NCI-H128 (cell line): Measurements from ENCODE around the gene OGFOD2.
A peak's percentile ranks its signal among the peaks of the same experiment; 100 is the strongest.

Experiments used
- DNase-seq: peaks from one replicate; lab custom pipeline; 2025; ENCODE audit not compliant: unreplicated experiment; lab: John Stamatoyannopoulos, UW

Gene OGFOD2

GRCh38 chr12:122951406-122951805 lies 23.6 kb upstream of the OGFOD2 start:
- no peak for DNase-seq

- DNase-seq, result peak; percentile 19
Observed at GRCh38 chr12:122951979-122952892, 22.8 kb upstream of the OGFOD2 start.

- no peak for DNase-seq
Observed at GRCh38 chr12:122955156-122955555, 19.9 kb upstream of the OGFOD2 start.

- DNase-seq, result no peak
Observed at GRCh38 chr12:122956035-122956434, 19.0 kb upstream of the OGFOD2 start.

GRCh38 chr12:122958198-122958888 lies 16.7 kb upstream of the OGFOD2 start:
- no peak for DNase-seq

GRCh38 chr12:122959566-122960192 lies 15.4 kb upstream of the OGFOD2 start:
- no peak for DNase-seq

- DNase-seq, result no peak
Observed at GRCh38 chr12:122960193-122960569, 14.9 kb upstream of the OGFOD2 start.

- DNase-seq, result no peak
Observed at GRCh38 chr12:122961531-122962329, 13.3 kb upstream of the OGFOD2 start.

- no peak for DNase-seq
Observed at GRCh38 chr12:122963941-122964265, 11.1 kb upstream of the OGFOD2 start.

- no peak for DNase-seq
Observed at GRCh38 chr12:122964439-122965257, 10.4 kb upstream of the OGFOD2 start.

- no peak for DNase-seq
Observed at GRCh38 chr12:122965321-122965751, 9.7 kb upstream of the OGFOD2 start.

- DNase-seq, result peak; percentile 86
Observed at GRCh38 chr12:122965851-122966742, 8.9 kb upstream of the OGFOD2 start, which contains the start of gene ABCB9. TSS of gene ABCB9 (minus strand) at chr12:122966463. CDS start at chr12:122960235, 6,228 bp downstream.

- DNase-seq, result no peak
Observed at GRCh38 chr12:122966743-122967550, 8.1 kb upstream of the OGFOD2 start.

GRCh38 chr12:122968104-122968503 lies 6.9 kb upstream of the OGFOD2 start:
- DNase-seq, result no peak

GRCh38 chr12:122969676-122970075 lies 5.4 kb upstream of the OGFOD2 start:
- no peak for DNase-seq

GRCh38 chr12:122974274-122974891 lies 661 bp upstream of the OGFOD2 start:
- DNase-seq, result peak; percentile 98

- no peak for DNase-seq
Observed at GRCh38 chr12:122975790-122976647, 975 bp downstream of the OGFOD2 start.
